K562 (cell line): ENCODE measurements around the gene MAMDC4. TPM values are rescaled to one million over a fixed set of nuclear protein-coding genes. Genes with fewer than 3 reads are reported as not detected.

Experiments used
- ATF7 ChIP-seq: fragments of 450-650 bp; IDR thresholded peaks from 2 replicates; pipeline ENCODE4 v1.7.1; 2014; ENCODE audit warnings: mild to moderate bottlenecking, moderate library complexity
- BHLHE40 ChIP-seq: IDR thresholded peaks from 2 replicates; pipeline ENCODE4 v1.6.1; 2011; ENCODE audit warnings: low read length, improper control_type of control experiment
- FOXJ3 ChIP-seq: sonication (generic); formaldehyde crosslinking; IDR thresholded peaks from 2 replicates; pipeline ENCODE4 v1.4.0; 2020; ENCODE audit warnings: mild to moderate bottlenecking, missing genetic modification reagents
- HDAC2 ChIP-seq: fragments of 450-650 bp; IDR thresholded peaks from 2 replicates; pipeline ENCODE4 v1.6.1; 2016; ENCODE audit warnings: mild to moderate bottlenecking
- KLF13 ChIP-seq: fragments of 450-650 bp; IDR thresholded peaks from 2 replicates; pipeline ENCODE4 v1.6.1; 2016; ENCODE audit warnings: missing genetic modification characterization, low read depth, mild to moderate bottlenecking, missing compliant biosample characterization, moderate library complexity, borderline replicate concordance
- RBM39 ChIP-seq: fragments of 200-400 bp; formaldehyde crosslinking; optimal IDR thresholded peaks from 2 replicates; pipeline ENCODE3; 2018; ENCODE audit warnings: low read depth, low read length
- SETDB1 ChIP-seq: IDR thresholded peaks from one replicate; pipeline ENCODE4 v1.6.1; 2012; ENCODE audit warnings: low read length, control low read depth, inconsistent platforms
- ZFP91 ChIP-seq: sonication (generic); formaldehyde crosslinking; IDR thresholded peaks from 2 replicates; pipeline ENCODE4 v1.8.0; 2022; ENCODE audit warnings: mild to moderate bottlenecking, missing genetic modification reagents
- ZNF165 ChIP-seq: fragments of 250-450 bp; sonication (Bioruptor Pico); IDR thresholded peaks from 2 replicates; pipeline ENCODE4 v1.4.0; 2020; ENCODE audit warnings: borderline replicate concordance
- polyA plus RNA-seq, 8 experiments: library from polyadenylated mRNA; depleted of rRNA in 4 of 8; stranded (reverse) in 5 of 8; unstranded in 3 of 8; fragments of >200 nt; fragmentation: Nextera tagmentation in 2 of 8; fragmentation: Illumina TruSeq in 1 of 8; extraction: Ambion mirVana in 2 of 8; extraction: Trizol in 1 of 8; gene quantifications; 2 replicates each; pipeline versions ENCODE4 v1.2.1 to v1.2.3, GENCODE V29; 2011 to 2014; ENCODE audit warnings: inconsistent platforms in 1 of 8, missing spikeins in 1 of 8
- total RNA-seq, 7 experiments: library from RNA; depleted of rRNA in 6 of 7; stranded (reverse); fragments of >200 nt in 6 of 7; fragmentation: Illumina TruSeq in 2 of 7; extraction: Trizol in 2 of 7; gene quantifications; 2 replicates each; pipeline versions ENCODE4 v1.2.1 to v1.2.3, GENCODE V29; 2011 to 2021; ENCODE audit warnings: low replicate concordance in 1 of 7
- TF ChIP-seq, protein P1 (sequence below): fragments of 450-650 bp; conservative IDR thresholded peaks from 2 replicates; pipeline ENCODE4 v1.6.1; 2016; ENCODE audit warnings: missing genetic modification characterization, low read depth, mild to moderate bottlenecking, control low read depth, missing compliant biosample characterization
- TF ChIP-seq, protein P2 (sequence below), 2 experiments: fragments of 450-650 bp; IDR thresholded peaks; 2 replicates each; pipeline ENCODE4 v1.6.1; 2018; ENCODE audit warnings: mild to moderate bottlenecking in 2 of 2, low read depth in 1 of 2; ENCODE audit not compliant: partially characterized antibody in 2 of 2
- TF ChIP-seq, protein P3 (sequence below), 2 experiments: IDR thresholded peaks; 2 replicates each; pipeline ENCODE4 v1.6.1; 2012; ENCODE audit warnings: improper control_type of control experiment in 2 of 2, low read depth in 2 of 2, low read length in 2 of 2, borderline replicate concordance in 1 of 2

MAMDC4 gene
- total and polyA plus RNA-seq, 9 of the 15 experiments (the other 6 are each of a cell fraction or from before 2014, with no cell fraction given), result 0.03 to 10.8 (median 1.5) TPM

DNA sequence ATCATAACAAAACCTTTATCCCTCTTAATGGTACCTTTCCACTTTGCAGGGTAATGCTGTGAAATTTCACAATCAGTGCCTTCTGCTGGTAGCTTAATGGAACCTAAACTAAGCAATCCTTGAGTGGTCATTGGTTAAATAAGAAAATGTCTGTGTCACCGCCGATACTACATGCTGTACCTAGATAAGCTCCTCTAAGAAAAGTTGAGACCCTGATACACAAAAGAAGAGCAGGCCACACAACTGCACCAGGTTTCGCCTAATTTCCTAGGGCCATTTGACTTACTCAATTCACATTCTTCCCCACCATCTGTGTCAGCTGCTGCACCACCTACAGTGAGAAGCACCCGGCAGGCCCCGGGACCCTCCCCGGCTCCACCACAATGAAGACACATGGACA is 23.0 kb downstream of the MAMDC4 start (continued):
- TF ChIP-seq, protein P1, sequence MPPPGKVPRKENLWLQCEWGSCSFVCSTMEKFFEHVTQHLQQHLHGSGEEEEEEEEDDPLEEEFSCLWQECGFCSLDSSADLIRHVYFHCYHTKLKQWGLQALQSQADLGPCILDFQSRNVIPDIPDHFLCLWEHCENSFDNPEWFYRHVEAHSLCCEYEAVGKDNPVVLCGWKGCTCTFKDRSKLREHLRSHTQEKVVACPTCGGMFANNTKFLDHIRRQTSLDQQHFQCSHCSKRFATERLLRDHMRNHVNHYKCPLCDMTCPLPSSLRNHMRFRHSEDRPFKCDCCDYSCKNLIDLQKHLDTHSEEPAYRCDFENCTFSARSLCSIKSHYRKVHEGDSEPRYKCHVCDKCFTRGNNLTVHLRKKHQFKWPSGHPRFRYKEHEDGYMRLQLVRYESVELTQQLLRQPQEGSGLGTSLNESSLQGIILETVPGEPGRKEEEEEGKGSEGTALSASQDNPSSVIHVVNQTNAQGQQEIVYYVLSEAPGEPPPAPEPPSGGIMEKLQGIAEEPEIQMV, result no peak
- no peak for TF ChIP-seq ATF7
- TF ChIP-seq, protein P2, sequence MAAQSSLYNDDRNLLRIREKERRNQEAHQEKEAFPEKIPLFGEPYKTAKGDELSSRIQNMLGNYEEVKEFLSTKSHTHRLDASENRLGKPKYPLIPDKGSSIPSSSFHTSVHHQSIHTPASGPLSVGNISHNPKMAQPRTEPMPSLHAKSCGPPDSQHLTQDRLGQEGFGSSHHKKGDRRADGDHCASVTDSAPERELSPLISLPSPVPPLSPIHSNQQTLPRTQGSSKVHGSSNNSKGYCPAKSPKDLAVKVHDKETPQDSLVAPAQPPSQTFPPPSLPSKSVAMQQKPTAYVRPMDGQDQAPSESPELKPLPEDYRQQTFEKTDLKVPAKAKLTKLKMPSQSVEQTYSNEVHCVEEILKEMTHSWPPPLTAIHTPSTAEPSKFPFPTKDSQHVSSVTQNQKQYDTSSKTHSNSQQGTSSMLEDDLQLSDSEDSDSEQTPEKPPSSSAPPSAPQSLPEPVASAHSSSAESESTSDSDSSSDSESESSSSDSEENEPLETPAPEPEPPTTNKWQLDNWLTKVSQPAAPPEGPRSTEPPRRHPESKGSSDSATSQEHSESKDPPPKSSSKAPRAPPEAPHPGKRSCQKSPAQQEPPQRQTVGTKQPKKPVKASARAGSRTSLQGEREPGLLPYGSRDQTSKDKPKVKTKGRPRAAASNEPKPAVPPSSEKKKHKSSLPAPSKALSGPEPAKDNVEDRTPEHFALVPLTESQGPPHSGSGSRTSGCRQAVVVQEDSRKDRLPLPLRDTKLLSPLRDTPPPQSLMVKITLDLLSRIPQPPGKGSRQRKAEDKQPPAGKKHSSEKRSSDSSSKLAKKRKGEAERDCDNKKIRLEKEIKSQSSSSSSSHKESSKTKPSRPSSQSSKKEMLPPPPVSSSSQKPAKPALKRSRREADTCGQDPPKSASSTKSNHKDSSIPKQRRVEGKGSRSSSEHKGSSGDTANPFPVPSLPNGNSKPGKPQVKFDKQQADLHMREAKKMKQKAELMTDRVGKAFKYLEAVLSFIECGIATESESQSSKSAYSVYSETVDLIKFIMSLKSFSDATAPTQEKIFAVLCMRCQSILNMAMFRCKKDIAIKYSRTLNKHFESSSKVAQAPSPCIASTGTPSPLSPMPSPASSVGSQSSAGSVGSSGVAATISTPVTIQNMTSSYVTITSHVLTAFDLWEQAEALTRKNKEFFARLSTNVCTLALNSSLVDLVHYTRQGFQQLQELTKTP (IDR thresholded peaks at IDR 0.05; ENCODE audit: low read depth in 1 of 2, partially characterized antibody in 2 of 2), result no peak
- TF ChIP-seq BHLHE40, result no peak
- no peak for TF ChIP-seq SETDB1
- TF ChIP-seq, protein P3, sequence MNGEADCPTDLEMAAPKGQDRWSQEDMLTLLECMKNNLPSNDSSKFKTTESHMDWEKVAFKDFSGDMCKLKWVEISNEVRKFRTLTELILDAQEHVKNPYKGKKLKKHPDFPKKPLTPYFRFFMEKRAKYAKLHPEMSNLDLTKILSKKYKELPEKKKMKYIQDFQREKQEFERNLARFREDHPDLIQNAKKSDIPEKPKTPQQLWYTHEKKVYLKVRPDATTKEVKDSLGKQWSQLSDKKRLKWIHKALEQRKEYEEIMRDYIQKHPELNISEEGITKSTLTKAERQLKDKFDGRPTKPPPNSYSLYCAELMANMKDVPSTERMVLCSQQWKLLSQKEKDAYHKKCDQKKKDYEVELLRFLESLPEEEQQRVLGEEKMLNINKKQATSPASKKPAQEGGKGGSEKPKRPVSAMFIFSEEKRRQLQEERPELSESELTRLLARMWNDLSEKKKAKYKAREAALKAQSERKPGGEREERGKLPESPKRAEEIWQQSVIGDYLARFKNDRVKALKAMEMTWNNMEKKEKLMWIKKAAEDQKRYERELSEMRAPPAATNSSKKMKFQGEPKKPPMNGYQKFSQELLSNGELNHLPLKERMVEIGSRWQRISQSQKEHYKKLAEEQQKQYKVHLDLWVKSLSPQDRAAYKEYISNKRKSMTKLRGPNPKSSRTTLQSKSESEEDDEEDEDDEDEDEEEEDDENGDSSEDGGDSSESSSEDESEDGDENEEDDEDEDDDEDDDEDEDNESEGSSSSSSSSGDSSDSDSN (IDR thresholded peaks at IDR 0.05; ENCODE audit: borderline replicate concordance in 1 of 2, low read depth in 2 of 2, low read length in 2 of 2), result no peak
- TF ChIP-seq HDAC2, result peak; percentile 55; the same call in 1 of the 2 replicates
- TF ChIP-seq RBM39, result no peak
- no peak for TF ChIP-seq FOXJ3 (CRISPR knock-in tag)
- TF ChIP-seq ZNF165 (CRISPR knock-in tag), result no peak
- no peak for TF ChIP-seq ZFP91
- no peak for TF ChIP-seq KLF13
